HG03558 (cell line): Measurements from ENCODE around the gene PLAC9.

Source experiments
- ATAC-seq: cut with Tn5 transposase; IDR thresholded peaks from one replicate; pipeline ENCODE4 v1.9.1; 2021; ENCODE audit warnings: moderate number of reproducible peaks; ENCODE audit not compliant: unreplicated experiment; ENCODE audit errors: extremely low read depth

PLAC9 gene

GRCh38 chr10:80174641-80175395, 42.3 kb downstream of the PLAC9 start:
- ATAC-seq, result no peak

GRCh38 chr10:80176526-80176925, 44.0 kb downstream of the PLAC9 start:
- ATAC-seq, result no peak

GRCh38 chr10:80177781-80178636, 45.5 kb downstream of the PLAC9 start:
- ATAC-seq, result no peak

- no peak for ATAC-seq
Observed at GRCh38 chr10:80182986-80183385, 50.5 kb downstream of the PLAC9 start.

DNA sequence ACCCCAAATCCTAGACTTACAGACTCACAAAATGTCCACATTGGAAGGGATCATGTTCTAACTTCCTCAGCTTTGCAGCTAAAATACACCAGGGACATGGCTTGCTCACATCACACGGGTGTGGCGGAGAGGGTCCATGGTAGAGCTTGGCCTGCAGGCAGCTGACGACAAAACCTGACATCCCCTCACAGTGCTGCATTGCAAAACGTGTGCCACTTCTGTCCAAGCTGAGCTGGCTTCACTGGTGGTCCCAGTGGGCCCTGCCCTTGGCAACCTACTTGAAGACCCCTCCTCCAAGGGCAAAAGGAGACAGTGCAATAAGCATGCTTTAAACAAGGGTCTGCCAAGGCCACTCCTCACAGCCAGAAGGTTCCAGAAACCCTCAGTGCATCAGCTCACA, 50.9 kb downstream of the PLAC9 start:
- ATAC-seq, result no peak

- no peak for ATAC-seq
Observed at GRCh38 chr10:80184291-80184690, 51.8 kb downstream of the PLAC9 start.

DNA sequence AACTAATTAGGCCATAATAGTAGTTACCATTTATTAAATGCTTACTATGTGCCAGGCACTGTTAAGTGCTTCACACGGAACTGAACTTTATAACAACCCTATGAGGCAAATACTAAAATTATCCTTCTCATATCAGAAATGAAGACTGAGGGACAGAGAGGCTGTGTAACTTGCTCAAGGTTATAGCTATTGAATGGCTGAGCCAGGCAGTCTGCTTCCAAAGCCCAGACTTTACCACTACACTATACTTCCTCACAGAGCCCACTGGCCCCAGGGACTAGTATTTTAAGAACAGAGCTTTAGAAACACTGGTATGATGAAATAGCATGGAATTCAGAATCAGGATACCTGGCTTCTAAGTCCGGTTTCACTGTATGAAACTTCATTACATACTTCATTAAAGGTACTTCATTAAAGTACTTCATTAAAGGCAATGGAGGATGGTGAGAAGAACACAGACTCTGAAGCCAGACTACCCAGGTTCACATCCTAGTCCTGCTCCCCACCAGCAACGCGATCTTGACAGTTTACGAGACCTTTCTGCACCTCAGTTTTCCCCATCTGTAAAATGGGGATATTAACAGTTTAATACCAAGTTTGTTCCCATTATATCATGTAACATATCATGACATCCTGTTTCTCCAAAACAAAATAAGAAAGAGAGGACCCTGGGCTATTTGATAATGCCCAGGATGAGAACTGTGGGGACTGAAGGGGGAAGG, 53.2 kb downstream of the PLAC9 start:
- no peak for ATAC-seq

- no peak for ATAC-seq
Observed at GRCh38 chr10:80186364-80187012, 54.0 kb downstream of the PLAC9 start.

DNA sequence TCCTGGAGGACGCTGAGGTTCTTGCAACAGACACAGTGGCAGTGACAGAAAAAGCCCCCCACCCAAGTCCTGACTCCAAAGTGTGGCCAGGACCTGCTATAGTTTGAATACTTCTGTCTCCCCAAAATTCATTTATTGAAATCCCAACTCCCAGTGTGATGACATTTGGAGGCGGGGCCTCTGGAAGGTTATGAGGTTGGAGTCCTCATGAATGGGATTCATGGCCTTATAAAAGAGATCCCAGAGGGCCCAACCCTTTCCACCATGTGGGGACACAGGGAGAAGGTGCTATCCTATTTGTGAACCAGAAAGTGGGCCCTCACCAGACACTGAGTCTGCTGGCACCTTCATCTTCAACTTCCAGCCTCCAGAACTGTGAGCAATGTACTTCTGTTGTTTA, 54.5 kb downstream of the PLAC9 start:
- ATAC-seq, result no peak

DNA sequence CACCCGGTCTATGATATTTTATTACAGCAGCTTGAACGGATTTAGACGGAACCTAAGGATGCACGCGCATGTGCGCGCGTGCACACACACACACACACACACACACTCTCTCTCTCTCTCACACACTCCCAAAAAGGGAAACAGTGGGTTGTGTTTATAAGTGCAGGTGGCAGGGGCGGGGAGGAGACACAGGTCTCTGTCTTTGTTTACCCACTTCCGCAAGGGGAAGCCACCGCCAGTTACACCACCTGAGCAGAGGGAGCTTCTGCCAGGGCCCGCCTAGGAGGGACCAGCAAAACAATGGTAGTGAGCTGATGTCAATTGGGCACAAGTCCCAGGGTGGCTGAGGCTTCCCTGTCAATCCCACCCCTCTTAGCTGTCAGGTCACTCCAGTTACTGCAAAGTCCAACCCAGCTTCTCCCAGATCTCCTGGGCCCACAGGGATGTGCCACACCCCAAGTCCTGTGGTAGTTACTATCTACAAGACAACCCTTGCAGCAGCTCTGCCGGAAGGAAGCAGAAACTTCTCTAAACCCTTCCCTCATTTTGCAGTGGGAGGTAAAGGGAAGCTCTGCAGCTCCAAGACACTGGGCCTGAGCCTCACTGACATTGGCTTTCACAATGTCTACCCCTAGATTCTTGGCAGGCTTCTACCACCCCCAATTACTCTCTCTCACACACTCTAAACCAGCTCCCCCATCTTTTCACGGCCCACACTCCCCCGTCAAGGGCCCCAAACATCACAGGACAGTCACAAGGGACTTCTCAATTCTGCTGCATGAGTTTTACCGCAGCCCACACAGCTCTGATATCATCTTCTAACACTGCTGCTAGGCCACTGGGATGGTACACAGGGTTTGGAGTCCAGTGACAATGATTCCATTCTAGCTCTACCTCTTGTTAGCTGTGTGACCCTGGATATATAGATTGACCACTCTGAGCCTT, 55.2 kb downstream of the PLAC9 start:
- ATAC-seq, result peak; percentile 64

GRCh38 chr10:80188713-80189112, 56.2 kb downstream of the PLAC9 start:
- ATAC-seq, result no peak

- no peak for ATAC-seq
Observed at GRCh38 chr10:80191589-80192270, 59.2 kb downstream of the PLAC9 start.

- no peak for ATAC-seq
Observed at GRCh38 chr10:80192553-80192952, 60.0 kb downstream of the PLAC9 start.

DNA sequence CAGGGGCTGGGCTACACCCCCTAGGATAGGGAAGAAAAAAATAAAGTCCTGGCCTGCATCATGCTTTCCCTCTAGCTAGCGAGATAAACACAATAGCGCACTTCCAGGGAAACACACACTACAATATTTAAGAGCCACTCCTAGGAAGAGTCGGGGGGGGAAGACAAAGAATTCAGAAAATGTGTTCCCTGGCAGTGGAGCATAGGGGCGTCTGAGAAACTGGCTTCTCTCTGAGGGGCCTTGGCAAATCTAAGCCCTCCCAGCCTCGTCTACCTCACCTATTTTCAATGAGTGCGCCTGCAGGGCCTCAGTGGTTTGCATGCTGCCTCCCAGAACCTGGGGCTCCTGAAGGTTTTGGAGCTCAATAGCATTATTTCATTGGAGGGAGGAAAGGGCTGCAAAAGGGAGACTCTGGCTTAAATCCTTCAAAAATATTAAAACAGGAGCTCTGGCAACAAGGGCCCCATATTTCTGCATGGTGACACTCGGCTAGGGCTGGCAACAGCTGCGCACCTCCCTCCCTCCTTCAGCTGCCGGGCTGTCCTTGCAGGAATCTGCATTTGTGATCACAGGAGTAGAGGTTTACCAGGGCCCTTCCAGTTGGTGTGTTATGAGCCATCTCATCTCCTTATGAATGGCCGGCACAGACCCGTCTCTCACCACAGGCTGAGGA, 62.0 kb downstream of the PLAC9 start:
- ATAC-seq, result no peak
